Activated T-helper 1 cell treated with anti-CD3 and anti-CD28 coated beads, Interleukin-2, amount 50 U/mL, for 16 hours (primary cell): ENCODE measurements around the gene PCGF1.
"Not testable (repeated sequence)": the region's sequence is repeated elsewhere in the genome, so short reads cannot be mapped to it uniquely, and the experiment has no call there.

Source experiments
- DNase-seq, 2 donors: peaks; one replicate each; pipeline ENCODE4 v3.0.0-alpha.2; 2020; ENCODE audit warnings: low read depth in 1 of 2, low spot score in 1 of 2

The PCGF1 gene

GRCh38 chr2:74472945-74473258, 34.6 kb downstream of the PCGF1 start:
- no peak for DNase-seq

GRCh38 chr2:74472086-74472944, 35.2 kb downstream of the PCGF1 start, which contains the start of gene MRPL53:
MRPL53 (minus strand) TSS chr2:74472680; CDS start chr2:74472660, 20 bp downstream.
- DNase-seq, result peak; percentile 93 to 96

- no peak for DNase-seq
These were observed 36.0 kb downstream of the PCGF1 start for GRCh38 chr2:74471332-74472065.

GRCh38 chr2:74470742-74471141, 36.8 kb downstream of the PCGF1 start:
- not testable (repeated sequence) for DNase-seq

- DNase-seq, result no peak
These were observed 43.1 kb downstream of the PCGF1 start for GRCh38 chr2:74464406-74464805.

- DNase-seq, result no peak
These were observed 44.7 kb downstream of the PCGF1 start for GRCh38 chr2:74462786-74463105.

GRCh38 chr2:74462054-74462785, 45.3 kb downstream of the PCGF1 start:
- DNase-seq, result no peak

GRCh38 chr2:74461187-74462053, 46.1 kb downstream of the PCGF1 start:
- no peak for DNase-seq

GRCh38 chr2:74460187-74460586, 47.3 kb downstream of the PCGF1 start:
- not testable (repeated sequence) for DNase-seq

GRCh38 chr2:74459503-74460118, 47.9 kb downstream of the PCGF1 start:
- DNase-seq, result not testable (repeated sequence)

GRCh38 chr2:74458938-74459363, 48.5 kb downstream of the PCGF1 start:
- no peak for DNase-seq

- peak; percentile 96 to 97 for DNase-seq
These were observed 49.2 kb downstream of the PCGF1 start, which contains the start of gene WBP1 for GRCh38 chr2:74458132-74458937. WBP1 (plus strand) TSS chr2:74458438; CDS start chr2:74458603, 165 bp downstream.

GRCh38 chr2:74457549-74458131, 49.9 kb downstream of the PCGF1 start:
- DNase-seq, result peak; percentile 61 to 71

- DNase-seq, result no peak
These were observed 50.4 kb downstream of the PCGF1 start for GRCh38 chr2:74457129-74457548.
